H9 (cell line): ENCODE measurements around the gene MBTPS1. TPM values are rescaled to one million over a fixed set of nuclear protein-coding genes. Genes with fewer than 3 reads are reported as not detected.

Source experiments
- DNase-seq: peaks from one replicate; pipeline ENCODE4 v3.0.0-alpha.2; 2017
- H2AFZ ChIP-seq: one replicate; pipeline ENCODE4 v1.6.1; 2013; ENCODE audit warnings: mild to moderate bottlenecking, low read length, control low read depth, moderate library complexity
- H2AK5ac ChIP-seq: 2 replicates; pipeline ENCODE4 v1.6.1; 2013; ENCODE audit warnings: low read length, control low read depth, mixed read lengths; ENCODE audit not compliant: insufficient read length
- H2BK120ac ChIP-seq: one replicate; pipeline ENCODE4 v1.6.1; 2013; ENCODE audit warnings: low read depth, mild to moderate bottlenecking, low read length, control low read depth, inconsistent platforms; ENCODE audit not compliant: poor library complexity, severe bottlenecking
- H2BK12ac ChIP-seq: 2 replicates; pipeline ENCODE4 v1.6.1; 2013; ENCODE audit warnings: low read length, control low read depth, mixed read lengths, low read depth; ENCODE audit not compliant: insufficient read length
- H2BK15ac ChIP-seq: 2 replicates; pipeline ENCODE4 v1.6.1; 2013; ENCODE audit warnings: low read depth, low read length, control low read depth
- H2BK20ac ChIP-seq: one replicate; pipeline ENCODE4 v1.6.1; 2013; ENCODE audit warnings: low read depth, mild to moderate bottlenecking, low read length, control low read depth, inconsistent platforms; ENCODE audit not compliant: poor library complexity, severe bottlenecking
- H2BK5ac ChIP-seq: 2 replicates; pipeline ENCODE4 v1.6.1; 2013; ENCODE audit warnings: low read length, control low read depth, mixed read lengths; ENCODE audit not compliant: insufficient read length
- H3K14ac ChIP-seq: 2 replicates; pipeline ENCODE4 v1.6.1; 2013; ENCODE audit warnings: low read length, control low read depth; ENCODE audit not compliant: insufficient read depth
- H3K18ac ChIP-seq: 2 replicates; pipeline ENCODE4 v1.6.1; 2013; ENCODE audit warnings: low read depth, mild to moderate bottlenecking, mixed read lengths, low read length, control low read depth; ENCODE audit not compliant: insufficient read length
- H3K23ac ChIP-seq: 2 replicates; pipeline ENCODE4 v1.6.1; 2013; ENCODE audit warnings: low read length, control low read depth, mixed read lengths, low read depth; ENCODE audit not compliant: insufficient read length
- H3K23me2 ChIP-seq: 2 replicates; pipeline ENCODE4 v1.6.1; 2013; ENCODE audit warnings: low read depth, mild to moderate bottlenecking, mixed read lengths, low read length, control low read depth; ENCODE audit not compliant: insufficient read length, poor library complexity, severe bottlenecking
- H3K27ac ChIP-seq: 2 replicates; pipeline ENCODE4 v1.5.1; 2013; ENCODE audit warnings: low read length, control low read depth, mixed read lengths, low read depth; ENCODE audit not compliant: insufficient read length
- H3K27me3 ChIP-seq: 2 replicates; pipeline ENCODE4 v1.6.1; 2013; ENCODE audit warnings: low read length, control low read depth, inconsistent platforms; ENCODE audit not compliant: insufficient read depth
- H3K4ac ChIP-seq: 2 replicates; pipeline ENCODE4 v1.6.1; 2013; ENCODE audit warnings: low read depth, mild to moderate bottlenecking, control low read depth, inconsistent platforms, low read length, moderate library complexity
- H3K4me1 ChIP-seq: 2 replicates; pipeline ENCODE4 v1.6.1; 2013; ENCODE audit warnings: low read length, control low read depth, inconsistent platforms; ENCODE audit not compliant: insufficient read depth
- H3K4me2 ChIP-seq: 2 replicates; pipeline ENCODE4 v1.6.1; 2013; ENCODE audit warnings: low read length, control low read depth, mixed read lengths; ENCODE audit not compliant: insufficient read length, insufficient read depth
- H3K56ac ChIP-seq: 2 replicates; pipeline ENCODE4 v1.6.1; 2013; ENCODE audit warnings: low read depth, mild to moderate bottlenecking, mixed read lengths, low read length, control low read depth; ENCODE audit not compliant: insufficient read length
- H3K79me1 ChIP-seq: 2 replicates; pipeline ENCODE4 v1.6.1; 2013; ENCODE audit warnings: low read depth, mild to moderate bottlenecking, moderate library complexity, low read length, control low read depth, inconsistent platforms; ENCODE audit not compliant: insufficient read depth, poor library complexity, severe bottlenecking
- H3K79me2 ChIP-seq: 2 replicates; pipeline ENCODE4 v1.6.1; 2013; ENCODE audit warnings: low read length, control low read depth, inconsistent platforms; ENCODE audit not compliant: insufficient read depth
- H3K9ac ChIP-seq: 2 replicates; pipeline ENCODE4 v1.6.1; 2013; ENCODE audit warnings: low read length, control low read depth, mixed read lengths; ENCODE audit not compliant: insufficient read length; ENCODE audit errors: extremely low read depth
- H3K9me3 ChIP-seq: one replicate; pipeline ENCODE4 v1.6.1; 2013; ENCODE audit warnings: low read depth, low read length, inconsistent platforms; ENCODE audit not compliant: control insufficient read depth
- H3T11ph ChIP-seq: one replicate; pipeline ENCODE4 v1.6.1; 2013; ENCODE audit warnings: mild to moderate bottlenecking, low read length, control low read depth, inconsistent platforms
- H4K20me1 ChIP-seq: one replicate; pipeline ENCODE4 v1.6.1; 2013; ENCODE audit not compliant: control insufficient read depth, insufficient read length, insufficient read depth
- H4K5ac ChIP-seq: 2 replicates; pipeline ENCODE4 v1.6.1; 2013; ENCODE audit warnings: low read depth, mild to moderate bottlenecking, mixed read lengths, low read length, control low read depth; ENCODE audit not compliant: insufficient read length
- H4K8ac ChIP-seq: replicated peaks from 2 replicates; pipeline ENCODE4 v1.6.1; 2013; ENCODE audit warnings: low read length, control low read depth, mixed read lengths, low read depth; ENCODE audit not compliant: insufficient read length
- H4K91ac ChIP-seq: 2 replicates; pipeline ENCODE4 v1.6.1; 2013; ENCODE audit warnings: low read depth, mild to moderate bottlenecking, moderate library complexity, mixed read lengths, low read length, control low read depth; ENCODE audit not compliant: insufficient read length
- H3K27ac Mint-ChIP-seq, 3 experiments: 2 replicates in 2 of 3; 3 replicates in 1 of 3; pipeline ENCODE4 v1.8.0; 2020 to 2021; ENCODE audit warnings: mixed read lengths in 3 of 3, mild to moderate bottlenecking in 1 of 3, moderate library complexity in 1 of 3
- H3K27me3 Mint-ChIP-seq: 2 replicates; pipeline ENCODE4 v1.8.0; 2021; ENCODE audit warnings: low read depth, mild to moderate bottlenecking, moderate library complexity, mixed read lengths
- H3K36me3 Mint-ChIP-seq, 3 experiments: 2 replicates in 2 of 3; 3 replicates in 1 of 3; pipeline ENCODE4 v1.8.0; 2020 to 2021; ENCODE audit warnings: low read depth in 3 of 3, mixed read lengths in 3 of 3; ENCODE audit not compliant: insufficient read depth in 1 of 3
- H3K4me1 Mint-ChIP-seq, 2 experiments: 2 replicates each; pipeline ENCODE4 v1.8.0; 2020; ENCODE audit warnings: mixed read lengths in 2 of 2
- H3K4me3 Mint-ChIP-seq, 2 experiments: 2 replicates in 1 of 2; 3 replicates in 1 of 2; pipeline ENCODE4 v1.8.0; 2020 to 2021; ENCODE audit warnings: mild to moderate bottlenecking in 2 of 2, mixed read lengths in 2 of 2, moderate library complexity in 1 of 2
- H3K9me3 Mint-ChIP-seq, 2 experiments: 2 replicates in 1 of 2; 3 replicates in 1 of 2; pipeline ENCODE4 v1.8.0; 2020; ENCODE audit warnings: mild to moderate bottlenecking in 2 of 2, mixed read lengths in 2 of 2, moderate library complexity in 1 of 2
- WGBS: extraction: QIAGEN DNeasy Blood & Tissue Kit; methylation state at CpG from one replicate; pipeline ENCODE4 v1.1.7; 2013; ENCODE audit warnings: missing lambda C conversion rate, low lambda C conversion rate, mixed read lengths; ENCODE audit not compliant: insufficient read length; ENCODE audit errors: extremely low coverage; 5-methylcytosine and 5-hydroxymethylcytosine counted together
- total RNA-seq: library from RNA; stranded (reverse); gene quantifications from 2 replicates; pipeline ENCODE4 v1.2.1, GENCODE V29; 2021
- TF ChIP-seq, protein P1 (sequence below): fragments of 200-600 bp; sonication (generic); conservative IDR thresholded peaks from 3 replicates; pipeline ENCODE4 v1.8.0; 2021; ENCODE audit warnings: antibody characterized with exemption, mild to moderate bottlenecking

The MBTPS1 gene
- total RNA-seq, 1 experiment from 2014 or later, result 48.7 TPM

DNA sequence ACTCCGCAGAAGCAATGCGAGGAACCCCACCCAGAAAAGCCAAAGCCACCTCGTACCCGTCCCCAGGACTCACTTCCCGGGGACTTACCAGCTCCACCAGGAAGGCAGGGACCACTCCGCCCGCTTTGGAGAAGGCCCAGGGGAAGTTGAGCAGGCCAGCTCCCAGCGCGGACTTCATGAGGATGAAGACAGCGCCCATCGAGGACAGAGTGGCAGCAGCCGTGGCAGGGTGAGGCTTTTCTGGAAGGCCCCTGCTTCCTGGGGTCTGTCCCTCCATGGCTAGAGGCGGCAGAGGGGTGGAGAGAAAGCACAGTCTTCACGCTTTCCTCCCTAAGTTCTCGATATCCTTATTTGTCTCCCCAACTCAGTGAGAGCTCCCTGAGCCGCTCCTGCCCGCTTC, 74.9 kb downstream of the MBTPS1 start:
- H2AK5ac ChIP-seq, result no peak overlapping the region
- no peak overlapping the region for H2BK120ac ChIP-seq
- no peak overlapping the region for H3K4me2 ChIP-seq
- no peaks in the 10 kb centered on the region for H3K27me3 ChIP-seq
- no peak overlapping the region for H3K18ac ChIP-seq
- no peak overlapping the region for H3K14ac ChIP-seq
- Mint-ChIP-seq H3K9me3 (no peaks in the 10 kb centered on the region), H3K27me3 (peaks cover 18% of the 10 kb centered on the region), H3K4me1 (peaks cover 24 to 42% of the 10 kb centered on the region in 2 experiments), H3K36me3 (no peaks in the 10 kb centered on the region), H3K27ac (no peak overlapping the region), H3K4me3 (no peak overlapping the region)
- no peaks in the 10 kb centered on the region for H3K79me2 ChIP-seq
- H3K79me1 ChIP-seq, result no peaks in the 10 kb centered on the region
- no peak overlapping the region for H3K23ac ChIP-seq
- no peak overlapping the region for H2AFZ ChIP-seq
- H3K27ac ChIP-seq, result no peak overlapping the region
- H4K5ac ChIP-seq, result no peak overlapping the region
- H3T11ph ChIP-seq, result no peak overlapping the region
- TF ChIP-seq, protein P1, sequence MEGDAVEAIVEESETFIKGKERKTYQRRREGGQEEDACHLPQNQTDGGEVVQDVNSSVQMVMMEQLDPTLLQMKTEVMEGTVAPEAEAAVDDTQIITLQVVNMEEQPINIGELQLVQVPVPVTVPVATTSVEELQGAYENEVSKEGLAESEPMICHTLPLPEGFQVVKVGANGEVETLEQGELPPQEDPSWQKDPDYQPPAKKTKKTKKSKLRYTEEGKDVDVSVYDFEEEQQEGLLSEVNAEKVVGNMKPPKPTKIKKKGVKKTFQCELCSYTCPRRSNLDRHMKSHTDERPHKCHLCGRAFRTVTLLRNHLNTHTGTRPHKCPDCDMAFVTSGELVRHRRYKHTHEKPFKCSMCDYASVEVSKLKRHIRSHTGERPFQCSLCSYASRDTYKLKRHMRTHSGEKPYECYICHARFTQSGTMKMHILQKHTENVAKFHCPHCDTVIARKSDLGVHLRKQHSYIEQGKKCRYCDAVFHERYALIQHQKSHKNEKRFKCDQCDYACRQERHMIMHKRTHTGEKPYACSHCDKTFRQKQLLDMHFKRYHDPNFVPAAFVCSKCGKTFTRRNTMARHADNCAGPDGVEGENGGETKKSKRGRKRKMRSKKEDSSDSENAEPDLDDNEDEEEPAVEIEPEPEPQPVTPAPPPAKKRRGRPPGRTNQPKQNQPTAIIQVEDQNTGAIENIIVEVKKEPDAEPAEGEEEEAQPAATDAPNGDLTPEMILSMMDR, result no peak
- H3K9me3 ChIP-seq, result no peaks in the 10 kb centered on the region
- H4K91ac ChIP-seq, result no peak overlapping the region
- H3K4ac ChIP-seq, result no peak overlapping the region
- H4K20me1 ChIP-seq, result no peaks in the 10 kb centered on the region
- no peaks in the 10 kb centered on the region; the same call in 1 of the 2 replicates for H3K4me1 ChIP-seq
- H2BK20ac ChIP-seq, result no peak overlapping the region
- H2BK12ac ChIP-seq, result no peak overlapping the region
- no peak overlapping the region for H2BK5ac ChIP-seq
- H4K8ac ChIP-seq, result no peak overlapping the region
- no peak overlapping the region for H3K56ac ChIP-seq
- no peak overlapping the region for H2BK15ac ChIP-seq
- no peaks in the 10 kb centered on the region for H3K23me2 ChIP-seq
- no peak overlapping the region for H3K9ac ChIP-seq
- no CpG with 5 or more reads among the region's 17 CpGs for WGBS
- no peak for DNase-seq
